Retinal pigment epithelial cell (primary cell): ENCODE data around the gene SLC25A52.
"Not testable (repeated sequence)": the region's sequence is repeated elsewhere in the genome, so short reads cannot be mapped to it uniquely, and the experiment has no call there.

Experiments used
- DNase-seq: peaks from one replicate; pipeline ENCODE4 v3.0.0-alpha.2; 2010; ENCODE audit warnings: low read depth
- H3K4me3 ChIP-seq: 2 replicates; pipeline ENCODE4 v1.5.1; 2011; ENCODE audit warnings: mild to moderate bottlenecking, low read length, control low read depth, moderate library complexity
- CTCF ChIP-seq: conservative IDR thresholded peaks from 2 replicates; pipeline ENCODE4 v1.5.1; 2011; ENCODE audit warnings: low read depth, low read length, control low read depth, inconsistent platforms

Gene SLC25A52

GRCh38 chr18:31760695-31761094 lies at the start of gene SLC25A52:
TSS of gene SLC25A52 (minus strand) at chr18:31760880. CDS start at chr18:31760661, 219 bp downstream.
- no peak for TF ChIP-seq CTCF
- DNase-seq = no peak
- no peak within 1 kb of the TSS for H3K4me3 ChIP-seq

GRCh38 chr18:31809049-31809448 lies 48.4 kb upstream of the SLC25A52 start:
- not testable (repeated sequence) for DNase-seq, H3K4me3 ChIP-seq

- no peak overlapping the region for H3K4me3 ChIP-seq
- TF ChIP-seq CTCF = no peak
- no peak for DNase-seq
Observed at GRCh38 chr18:31801078-31801477, 40.4 kb upstream of the SLC25A52 start.

- not testable (repeated sequence) for H3K4me3 ChIP-seq, DNase-seq
Observed at GRCh38 chr18:31799257-31799656, 38.6 kb upstream of the SLC25A52 start.

- no peak for DNase-seq
- no peak overlapping the region for H3K4me3 ChIP-seq
- TF ChIP-seq CTCF = no peak
Observed at GRCh38 chr18:31798399-31798798, 37.7 kb upstream of the SLC25A52 start.

GRCh38 chr18:31795747-31796146 lies 35.1 kb upstream of the SLC25A52 start:
- no peak for DNase-seq
- TF ChIP-seq CTCF = no peak
- no peak overlapping the region for H3K4me3 ChIP-seq

- DNase-seq = no peak
- no peak overlapping the region for H3K4me3 ChIP-seq
- TF ChIP-seq CTCF = no peak
Observed at GRCh38 chr18:31793531-31793930, 32.9 kb upstream of the SLC25A52 start.

- no peak for TF ChIP-seq CTCF
- H3K4me3 ChIP-seq = no peak overlapping the region
- DNase-seq = no peak
Observed at GRCh38 chr18:31792580-31792911, 31.9 kb upstream of the SLC25A52 start.
